Measurements from ENCODE around the gene ZCCHC14.
"Not testable (repeated sequence)": the region's sequence is repeated elsewhere in the genome, so short reads cannot be mapped to it uniquely, and the experiment has no call there.

GRCh38 chr16:87517610-87518429 is 25.0 kb upstream of the ZCCHC14 start:
- TF ChIP-seq SPI1 (IDR thresholded peaks at IDR 0.05; ENCODE audit: borderline replicate concordance, low read depth); CTCF (IDR thresholded peaks at IDR 0.05; ENCODE audit: insufficient read depth, low read length); POLR2AphosphoS5 (IDR thresholded peaks at IDR 0.05; ENCODE audit: low read depth): not testable (repeated sequence)
